ENCODE data around the gene TUBA1B.

The TUBA1B gene

GRCh38 chr12:49126852-49127763 is 4.1 kb downstream of the TUBA1B start:
- no peak for DNase-seq (ENCODE audit: low read depth in 2 of 2)

DNA sequence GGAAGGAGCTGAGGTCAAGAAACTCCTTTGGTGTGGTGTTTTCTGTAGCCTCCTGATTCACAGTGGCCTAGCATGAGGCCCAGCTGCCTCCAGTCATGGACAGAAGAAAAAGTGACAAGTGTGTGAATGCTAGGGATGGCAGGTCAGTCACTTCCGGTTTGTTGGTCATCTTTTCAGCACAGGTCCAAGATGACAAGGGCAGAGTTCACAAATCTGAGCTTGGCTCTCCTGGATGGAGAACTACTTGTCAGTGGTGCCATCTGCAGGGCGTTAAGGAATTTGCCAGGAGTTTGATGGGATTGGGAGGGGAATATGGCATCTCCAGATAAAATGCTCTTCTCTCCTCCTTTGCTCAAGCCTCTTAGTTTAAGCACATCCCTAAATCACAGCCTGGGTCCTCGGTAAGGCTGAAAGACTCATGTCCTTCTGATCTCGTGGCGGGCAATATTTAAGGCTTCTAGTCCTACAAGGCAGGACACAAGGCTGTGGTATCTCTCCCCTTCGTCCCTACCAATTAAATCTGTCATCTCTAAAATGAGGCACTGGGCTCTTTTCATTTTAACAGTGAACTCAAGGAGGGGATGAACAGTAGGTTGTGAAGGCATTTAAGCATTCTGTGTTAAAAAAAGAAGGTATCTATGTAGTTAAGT is 10.0 kb downstream of the TUBA1B start:
- DNase-seq (ENCODE audit: low read depth in 2 of 2): no peak

DNA sequence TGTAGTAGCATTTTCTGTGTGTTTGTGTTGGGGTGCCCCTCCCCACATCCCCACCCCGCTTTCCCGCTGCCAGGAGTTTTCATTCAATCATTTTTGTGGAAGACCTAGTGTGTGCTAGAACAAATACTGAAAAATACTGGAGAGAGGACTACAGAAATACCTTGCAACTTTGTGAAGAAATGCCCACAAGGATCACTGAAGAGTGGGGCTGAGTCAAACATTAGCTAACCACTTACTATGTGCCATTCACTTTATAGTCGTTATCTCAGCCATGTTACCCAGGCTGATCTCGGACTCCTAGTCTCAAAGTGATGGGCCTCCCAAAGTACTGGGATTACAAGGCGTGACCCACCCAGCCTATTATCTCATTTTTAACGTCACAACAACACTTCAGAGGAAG is 20.0 kb downstream of the TUBA1B start:
- no peak for DNase-seq (ENCODE audit: low read depth in 2 of 2)

- peak; percentile 90 to 91 for DNase-seq (ENCODE audit: low read depth in 2 of 2)
Observed at GRCh38 chr12:49110464-49111155, 20.6 kb downstream of the TUBA1B start, which contains the start of gene LMBR1L. TSS of gene LMBR1L (minus strand) at chr12:49110847. CDS start at chr12:49110555, 292 bp downstream.

GRCh38 chr12:49109641-49110463 is 21.3 kb downstream of the TUBA1B start:
- DNase-seq (ENCODE audit: low read depth in 2 of 2): no peak

DNA sequence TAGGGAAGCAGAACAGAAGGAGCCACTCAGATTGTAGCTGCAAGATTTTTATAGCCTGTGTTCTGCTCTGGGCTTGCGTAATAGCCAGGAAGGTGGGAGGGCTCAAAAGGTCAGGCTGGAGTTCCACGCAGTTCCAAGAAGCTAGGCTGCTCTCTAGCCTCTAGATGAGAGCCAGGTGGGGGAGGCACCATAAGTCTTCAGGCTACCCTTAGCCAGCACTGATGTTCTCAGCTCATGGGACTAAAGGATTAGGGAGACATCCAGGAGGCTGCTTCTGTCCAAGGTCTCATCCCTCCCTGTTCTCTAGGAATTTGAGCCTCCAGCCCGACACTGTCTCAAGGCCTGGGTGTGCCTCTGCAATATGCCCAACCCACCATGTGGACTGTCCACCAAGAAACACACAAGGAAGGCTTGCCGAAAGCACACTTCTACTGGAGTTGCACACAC is 22.2 kb downstream of the TUBA1B start:
- DNase-seq (ENCODE audit: low read depth in 2 of 2): no peak

GRCh38 chr12:49105504-49106084 is 25.6 kb downstream of the TUBA1B start:
- DNase-seq (ENCODE audit: low read depth in 2 of 2): no peak

DNA sequence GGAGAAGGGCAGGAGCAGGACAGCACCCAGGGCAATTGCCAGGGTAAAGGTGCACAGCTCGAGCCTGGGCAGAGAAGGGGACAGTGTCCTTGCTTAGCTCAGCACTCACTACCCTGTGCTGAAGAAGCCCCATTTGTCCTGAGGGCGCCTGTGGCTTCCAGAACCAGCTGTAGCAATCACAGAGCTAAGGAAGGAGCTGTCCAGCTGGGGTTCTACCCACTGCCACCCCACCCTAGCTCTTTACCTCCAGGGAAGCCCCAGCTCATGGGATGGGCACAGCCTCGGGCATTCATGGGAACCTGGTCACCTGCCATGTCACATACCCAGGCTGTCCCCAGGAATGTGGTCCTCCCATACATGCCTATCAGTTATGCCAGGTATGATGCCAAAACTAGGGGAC is 26.4 kb downstream of the TUBA1B start:
- no peak for DNase-seq (ENCODE audit: low read depth in 2 of 2)

GRCh38 chr12:49100380-49100779 is 30.8 kb downstream of the TUBA1B start:
- no peak for DNase-seq (ENCODE audit: low read depth in 2 of 2)

GRCh38 chr12:49098703-49099102 is 32.5 kb downstream of the TUBA1B start:
- no peak for DNase-seq (ENCODE audit: low read depth in 2 of 2)

GRCh38 chr12:49098035-49098451 is 33.2 kb downstream of the TUBA1B start:
- no peak for DNase-seq (ENCODE audit: low read depth in 2 of 2)

GRCh38 chr12:49097381-49097780 is 33.8 kb downstream of the TUBA1B start:
- no peak for DNase-seq (ENCODE audit: low read depth in 2 of 2)

DNA sequence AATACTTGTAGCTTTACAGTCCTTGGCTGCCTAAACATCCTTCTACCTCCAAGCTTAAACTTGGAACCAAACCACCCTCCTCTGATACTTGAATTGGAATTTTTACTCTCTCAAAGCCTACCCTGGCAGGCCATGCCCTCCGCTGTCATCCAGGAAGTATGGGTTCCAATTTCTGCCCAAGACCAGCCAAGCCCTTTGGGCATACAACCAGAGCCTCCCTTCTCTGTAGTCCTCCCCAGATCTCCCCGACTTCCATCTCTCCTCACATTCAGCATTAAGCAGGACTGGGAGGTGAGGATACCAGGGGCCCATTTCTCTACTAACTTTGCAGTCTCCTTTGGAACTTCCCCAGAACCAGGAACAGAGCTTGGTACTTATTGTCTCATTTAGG is 36.2 kb downstream of the TUBA1B start:
- no peak for DNase-seq (ENCODE audit: low read depth in 2 of 2)

DNA sequence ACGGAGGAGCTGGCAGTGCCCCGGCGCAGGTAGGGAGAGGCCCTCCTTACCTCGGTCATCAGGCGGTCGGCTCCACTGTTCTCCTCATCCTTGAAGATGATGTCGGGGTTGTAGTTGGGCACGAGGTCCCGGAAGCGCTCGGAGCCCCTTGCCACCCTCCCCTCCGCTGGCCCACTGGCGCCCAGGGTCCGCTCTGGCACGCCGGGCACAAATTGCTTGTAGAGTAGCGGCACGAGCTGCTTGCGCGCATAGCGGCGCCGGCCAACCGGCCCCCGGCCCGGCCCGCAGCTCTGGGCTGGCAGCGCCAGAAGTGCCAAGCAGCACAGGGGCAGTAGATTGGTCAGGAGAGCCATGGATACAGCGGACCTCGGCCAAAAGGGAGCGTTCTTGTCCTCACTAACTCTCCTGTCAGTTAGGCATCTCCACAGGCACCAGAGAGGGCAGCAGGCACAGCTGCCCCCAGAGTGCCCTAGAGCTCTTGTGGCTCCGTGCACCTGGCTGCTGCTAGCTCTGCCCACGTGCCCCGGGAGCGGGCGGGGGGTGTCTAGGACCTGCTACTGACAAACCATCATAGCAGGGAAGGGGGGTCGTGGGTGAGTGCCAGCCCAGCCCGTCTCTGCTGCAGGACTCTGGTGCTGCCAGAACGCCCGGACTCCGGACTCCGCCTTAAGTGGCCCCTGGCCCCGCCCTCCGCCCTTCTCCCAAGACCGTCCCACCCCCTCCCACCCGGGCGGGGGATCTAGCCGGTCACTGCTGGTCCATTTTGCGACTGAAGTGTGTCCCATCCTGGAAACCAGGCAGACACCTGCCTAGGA is 36.8 kb downstream of the TUBA1B start, which contains the start of gene DHH:
DHH (minus strand) TSS at position 642 of the 815 bp plus-strand sequence; CDS start at position 353, 289 bp downstream.
- no peak for DNase-seq (ENCODE audit: low read depth in 2 of 2)

DNA sequence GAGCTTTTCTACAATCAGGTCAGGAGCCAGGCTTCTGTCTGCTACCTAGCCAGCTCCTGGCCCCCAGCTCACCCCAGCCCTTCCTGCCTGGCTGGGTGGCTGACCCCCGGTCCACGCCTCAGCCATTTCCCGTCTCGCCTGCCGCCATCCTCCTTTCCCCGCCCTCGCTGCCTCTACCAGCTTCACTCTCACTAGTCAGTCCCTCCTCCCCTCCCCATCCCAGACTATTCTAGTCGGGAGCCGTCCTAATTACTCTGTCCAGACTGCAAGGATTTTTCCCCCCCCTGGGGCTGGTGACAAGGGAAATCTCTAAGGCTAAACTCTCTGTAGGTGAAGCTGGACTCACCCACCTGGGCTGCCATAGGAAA is 37.4 kb downstream of the TUBA1B start:
- DNase-seq (ENCODE audit: low read depth in 2 of 2): no peak

DNA sequence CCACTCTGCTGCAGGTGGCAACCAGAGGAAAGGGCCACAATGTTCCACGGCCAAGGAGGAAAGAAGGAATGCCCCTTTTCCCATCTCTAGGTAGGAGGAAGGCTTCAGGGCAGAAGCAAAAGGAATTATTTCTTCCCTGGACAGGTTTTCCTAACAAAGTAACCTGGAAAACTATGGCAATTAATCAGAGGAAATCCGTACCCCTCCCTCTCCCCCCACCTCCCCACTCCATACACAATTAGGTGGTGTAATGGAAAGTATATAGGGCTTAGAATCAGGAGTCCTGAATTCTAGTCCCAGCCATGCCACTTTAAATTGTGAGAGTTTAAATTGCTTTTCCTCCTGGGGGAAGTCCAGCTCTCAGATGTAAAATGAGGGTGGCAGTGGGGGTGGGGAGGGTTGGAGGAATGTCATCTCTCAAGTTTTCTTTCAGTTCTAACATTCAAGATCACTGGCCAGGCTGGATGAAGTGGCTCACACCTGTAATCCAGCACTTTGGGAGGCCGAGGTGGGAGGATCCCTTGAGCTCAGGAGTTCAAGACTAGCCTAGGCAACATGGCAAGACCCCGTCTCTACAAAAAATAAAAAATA is 38.3 kb downstream of the TUBA1B start:
- no peak for DNase-seq (ENCODE audit: low read depth in 2 of 2)

GRCh38 chr12:49092086-49092815 is 38.9 kb downstream of the TUBA1B start:
- peak in 1 of 2 donors; percentile 33 for DNase-seq (ENCODE audit: low read depth in 2 of 2)

- no peak for DNase-seq (ENCODE audit: low read depth in 2 of 2)
Observed at GRCh38 chr12:49091836-49092085, 39.4 kb downstream of the TUBA1B start.
